WTC11 (cell line): ENCODE results near the gene ADGRB2. TPM values are rescaled to one million over a fixed set of nuclear protein-coding genes. Genes with fewer than 3 reads are reported as not detected.
A peak's percentile ranks its signal among the peaks of the same experiment; 100 is the strongest.

Experiments used
- ATAC-seq: fragments of 200-7000 bp; cut with Tn5 transposase; 2 replicates; pipeline ENCODE4 v1.10.0; 2021; ENCODE audit warnings: mild to moderate bottlenecking, moderate library complexity
- CTCF ChIA-PET: fragments of 300-600 bp; sonication (Branson Sonifier 250); formaldehyde crosslinking; loops from one replicate; lab custom pipeline; 2021; ENCODE audit warnings: antibody characterized with exemption; lab: Charles Lee
- POLR2A ChIA-PET: fragments of 350-600 bp; sonication (Branson Sonifier 250); formaldehyde crosslinking; loops from one replicate; lab custom pipeline; 2021; ENCODE audit warnings: antibody characterized with exemption; lab: Charles Lee
- DNase-seq: peaks from one replicate; pipeline ENCODE4 v3.0.0; 2021; ENCODE audit warnings: low spot score
- H3K27ac Mint-ChIP-seq: 2 replicates; pipeline ENCODE4 v1.8.0; 2021; ENCODE audit warnings: mixed read lengths
- H3K27me3 Mint-ChIP-seq: 2 replicates; pipeline ENCODE4 v1.8.0; 2021; ENCODE audit warnings: low read depth, mild to moderate bottlenecking, moderate library complexity, mixed read lengths
- H3K36me3 Mint-ChIP-seq: 2 replicates; pipeline ENCODE4 v1.8.0; 2021; ENCODE audit warnings: mixed read lengths
- H3K4me1 Mint-ChIP-seq: 2 replicates; pipeline ENCODE4 v1.8.0; 2022; ENCODE audit warnings: mixed read lengths
- H3K4me3 Mint-ChIP-seq: 2 replicates; pipeline ENCODE4 v1.8.0; 2021; ENCODE audit warnings: mild to moderate bottlenecking, moderate library complexity, mixed read lengths
- H3K9me3 Mint-ChIP-seq: 2 replicates; pipeline ENCODE4 v1.8.0; 2021; ENCODE audit warnings: mixed read lengths
- AR ChIP-seq: fragments of 250-450 bp; sonication (Bioruptor Pico); IDR thresholded peaks from 2 replicates; pipeline ENCODE4 v1.9.0; 2021; ENCODE audit warnings: mild to moderate bottlenecking
- ATF1 ChIP-seq: sonication (generic); formaldehyde crosslinking; IDR thresholded peaks from 2 replicates; pipeline ENCODE4 v1.8.1; 2023; ENCODE audit warnings: mild to moderate bottlenecking, moderate library complexity, missing genetic modification reagents
- CREB1 ChIP-seq: sonication (generic); formaldehyde crosslinking; IDR thresholded peaks from 2 replicates; pipeline ENCODE4 v1.8.0; 2023; ENCODE audit warnings: mild to moderate bottlenecking, missing genetic modification reagents
- CREM ChIP-seq: sonication (generic); formaldehyde crosslinking; IDR thresholded peaks from 2 replicates; pipeline ENCODE4 v1.8.1; 2022; ENCODE audit warnings: mild to moderate bottlenecking, missing genetic modification reagents, moderate library complexity
- ESRRA ChIP-seq: sonication (generic); formaldehyde crosslinking; IDR thresholded peaks from 2 replicates; pipeline ENCODE4 v1.8.1; 2022; ENCODE audit warnings: mild to moderate bottlenecking, missing genetic modification reagents, borderline replicate concordance
- ETV6 ChIP-seq: sonication (generic); formaldehyde crosslinking; IDR thresholded peaks from 2 replicates; pipeline ENCODE4 v1.8.1; 2022; ENCODE audit warnings: mild to moderate bottlenecking, missing genetic modification reagents
- FOXJ3 ChIP-seq: sonication (generic); formaldehyde crosslinking; IDR thresholded peaks from 2 replicates; pipeline ENCODE4 v1.9.0; 2021; ENCODE audit warnings: missing genetic modification reagents, mild to moderate bottlenecking, borderline replicate concordance
- GABPB1 ChIP-seq: sonication (generic); formaldehyde crosslinking; IDR thresholded peaks from 2 replicates; pipeline ENCODE4 v1.8.1; 2023; ENCODE audit warnings: mild to moderate bottlenecking, missing genetic modification reagents
- NR1H2 ChIP-seq: sonication (generic); formaldehyde crosslinking; IDR thresholded peaks from 2 replicates; pipeline ENCODE4 v1.9.0; 2021; ENCODE audit warnings: mild to moderate bottlenecking, moderate library complexity, missing genetic modification reagents
- NR2C2 ChIP-seq: sonication (generic); formaldehyde crosslinking; IDR thresholded peaks from 2 replicates; pipeline ENCODE4 v1.8.0; 2022; ENCODE audit warnings: mild to moderate bottlenecking, missing genetic modification reagents
- SP1 ChIP-seq: sonication (generic); formaldehyde crosslinking; conservative IDR thresholded peaks from 2 replicates; pipeline ENCODE4 v1.8.1; 2022; ENCODE audit warnings: missing genetic modification reagents
- USF2 ChIP-seq: sonication (generic); formaldehyde crosslinking; IDR thresholded peaks from 2 replicates; pipeline ENCODE4 v1.8.1; 2023; ENCODE audit warnings: mild to moderate bottlenecking, missing genetic modification reagents, moderate library complexity
- ZBTB43 ChIP-seq: sonication (generic); formaldehyde crosslinking; IDR thresholded peaks from 2 replicates; pipeline ENCODE4 v1.8.1; 2023; ENCODE audit warnings: mild to moderate bottlenecking, missing genetic modification reagents
- ZNF121 ChIP-seq: sonication (generic); formaldehyde crosslinking; IDR thresholded peaks from 2 replicates; pipeline ENCODE4 v1.8.0; 2023; ENCODE audit warnings: missing genetic modification reagents
- ZNF138 ChIP-seq: sonication (generic); formaldehyde crosslinking; conservative IDR thresholded peaks from 2 replicates; pipeline ENCODE4 v1.8.1; 2022; ENCODE audit warnings: mild to moderate bottlenecking, moderate library complexity, missing genetic modification reagents
- ZNF232 ChIP-seq: sonication (generic); formaldehyde crosslinking; IDR thresholded peaks from 2 replicates; pipeline ENCODE4 v1.8.0; 2022; ENCODE audit warnings: mild to moderate bottlenecking, missing genetic modification reagents
- ZNF263 ChIP-seq: sonication (generic); formaldehyde crosslinking; IDR thresholded peaks from 2 replicates; pipeline ENCODE4 v1.8.1; 2022; ENCODE audit warnings: low read depth, mild to moderate bottlenecking, moderate library complexity, missing genetic modification reagents
- ZNF423 ChIP-seq: fragments of 250-450 bp; sonication (Bioruptor Pico); IDR thresholded peaks from 2 replicates; pipeline ENCODE4 v2.1.2; 2022; ENCODE audit warnings: mild to moderate bottlenecking, moderate library complexity
- total RNA-seq: library from RNA; stranded (reverse); gene quantifications from 3 replicates; pipeline ENCODE4 v1.2.3, GENCODE V29; 2021
- TF ChIP-seq, protein P1 (sequence below): sonication (generic); formaldehyde crosslinking; conservative IDR thresholded peaks from 2 replicates; pipeline ENCODE4 v1.8.1; 2023; ENCODE audit warnings: mild to moderate bottlenecking, low read depth, missing genetic modification reagents, moderate library complexity
- TF ChIP-seq, protein P2 (sequence below): sonication (generic); formaldehyde crosslinking; IDR thresholded peaks from 2 replicates; pipeline ENCODE4 v1.8.1; 2022; ENCODE audit warnings: mild to moderate bottlenecking, moderate library complexity, missing genetic modification reagents

Gene ADGRB2
- total RNA-seq, 1 experiment from 2014 or later, result 39.3 TPM

- TF ChIP-seq AR (CRISPR knock-in tag), result no peak
- TF ChIP-seq SP1 (CRISPR knock-in tag), result no peak; the same call in 1 of the 2 replicates
- TF ChIP-seq, protein P1, sequence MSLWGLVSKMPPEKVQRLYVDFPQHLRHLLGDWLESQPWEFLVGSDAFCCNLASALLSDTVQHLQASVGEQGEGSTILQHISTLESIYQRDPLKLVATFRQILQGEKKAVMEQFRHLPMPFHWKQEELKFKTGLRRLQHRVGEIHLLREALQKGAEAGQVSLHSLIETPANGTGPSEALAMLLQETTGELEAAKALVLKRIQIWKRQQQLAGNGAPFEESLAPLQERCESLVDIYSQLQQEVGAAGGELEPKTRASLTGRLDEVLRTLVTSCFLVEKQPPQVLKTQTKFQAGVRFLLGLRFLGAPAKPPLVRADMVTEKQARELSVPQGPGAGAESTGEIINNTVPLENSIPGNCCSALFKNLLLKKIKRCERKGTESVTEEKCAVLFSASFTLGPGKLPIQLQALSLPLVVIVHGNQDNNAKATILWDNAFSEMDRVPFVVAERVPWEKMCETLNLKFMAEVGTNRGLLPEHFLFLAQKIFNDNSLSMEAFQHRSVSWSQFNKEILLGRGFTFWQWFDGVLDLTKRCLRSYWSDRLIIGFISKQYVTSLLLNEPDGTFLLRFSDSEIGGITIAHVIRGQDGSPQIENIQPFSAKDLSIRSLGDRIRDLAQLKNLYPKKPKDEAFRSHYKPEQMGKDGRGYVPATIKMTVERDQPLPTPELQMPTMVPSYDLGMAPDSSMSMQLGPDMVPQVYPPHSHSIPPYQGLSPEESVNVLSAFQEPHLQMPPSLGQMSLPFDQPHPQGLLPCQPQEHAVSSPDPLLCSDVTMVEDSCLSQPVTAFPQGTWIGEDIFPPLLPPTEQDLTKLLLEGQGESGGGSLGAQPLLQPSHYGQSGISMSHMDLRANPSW (CRISPR knock-in tag), result no peak
- TF ChIP-seq ZNF121 (CRISPR knock-in tag), result no peak
- no peak for TF ChIP-seq CREM (CRISPR knock-in tag)
- TF ChIP-seq GABPB1 (CRISPR knock-in tag), result no peak
- no peak for TF ChIP-seq CREB1
- no peak for TF ChIP-seq NR1H2 (CRISPR knock-in tag)
- TF ChIP-seq ZNF423 (CRISPR knock-in tag), result peak; percentile 58
- TF ChIP-seq, protein P2, sequence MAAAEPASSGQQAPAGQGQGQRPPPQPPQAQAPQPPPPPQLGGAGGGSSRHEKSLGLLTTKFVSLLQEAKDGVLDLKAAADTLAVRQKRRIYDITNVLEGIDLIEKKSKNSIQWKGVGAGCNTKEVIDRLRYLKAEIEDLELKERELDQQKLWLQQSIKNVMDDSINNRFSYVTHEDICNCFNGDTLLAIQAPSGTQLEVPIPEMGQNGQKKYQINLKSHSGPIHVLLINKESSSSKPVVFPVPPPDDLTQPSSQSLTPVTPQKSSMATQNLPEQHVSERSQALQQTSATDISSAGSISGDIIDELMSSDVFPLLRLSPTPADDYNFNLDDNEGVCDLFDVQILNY (CRISPR knock-in tag), result 0 out of 2 replicates have a peak, but pooled peaks have one; percentile 31
- peak; percentile 43; the same call in 1 of the 2 replicates for TF ChIP-seq ETV6 (CRISPR knock-in tag)
- TF ChIP-seq ZNF232, result no peak
- TF ChIP-seq ZNF138 (CRISPR knock-in tag), result no peak
- TF ChIP-seq FOXJ3, result no peak
- no peak for TF ChIP-seq ZNF263 (CRISPR knock-in tag)
Measured at GRCh38 chr1:31760471-31761470, 3.4 kb downstream of the ADGRB2 start (continued).

DNA sequence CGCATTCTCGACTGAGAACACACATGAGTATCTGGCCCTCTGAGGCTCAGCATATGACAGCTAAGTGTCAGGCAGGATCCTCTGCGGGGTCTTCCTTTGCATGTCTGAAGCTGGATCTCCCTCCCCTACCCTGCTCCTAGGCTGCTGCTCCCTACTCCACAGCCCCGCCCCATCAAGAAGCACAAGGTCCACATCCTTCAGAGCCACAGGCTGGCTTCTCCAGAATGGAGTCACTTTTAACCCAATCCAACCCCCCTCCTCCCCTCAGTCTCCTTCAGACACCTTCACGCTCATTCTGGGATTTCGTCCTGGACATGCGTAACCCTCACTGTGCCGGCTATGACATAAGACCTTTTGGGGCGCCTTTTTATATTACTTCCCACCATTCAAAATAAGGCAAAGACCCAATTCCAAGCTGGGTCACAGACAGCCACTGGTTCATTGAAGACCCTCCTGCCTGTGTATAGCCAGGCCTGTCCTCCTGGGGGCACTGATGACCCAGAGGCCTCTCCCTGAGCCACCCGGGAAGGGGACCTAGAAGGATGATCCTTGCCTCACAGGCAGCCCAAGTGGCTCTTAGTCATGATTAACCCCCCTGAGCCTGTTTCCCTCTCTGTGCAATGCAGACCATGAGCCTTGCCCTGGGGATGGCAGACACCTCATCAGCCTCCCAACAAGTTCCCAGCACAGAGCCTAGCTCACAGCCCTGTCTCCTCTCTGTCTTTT is 4.7 kb downstream of the ADGRB2 start:
- Mint-ChIP-seq H3K9me3 (no peaks in the 10 kb centered on the region), H3K4me3 (peak overlapping the region; percentile 64), H3K27ac (peak overlapping the region; percentile 34; the same call in 1 of the 2 replicates), H3K4me1 (peaks cover 38% of the 10 kb centered on the region), H3K27me3 (peaks cover 14% of the 10 kb centered on the region), H3K36me3 (no peaks in the 10 kb centered on the region)
- ChIA-PET POLR2A (interaction anchor here (1.3 to 1.6 kb wide), 2 partner anchors 14 to 45 kb away, joined by 4 to 7 read pairs; no protein-coding TSS in a partner anchor), CTCF (interaction anchor here (0.7 to 13.3 kb wide), 18 partner anchors 8 to 226 kb away, joined by 3 to 282 read pairs (median 7); partner anchors contain the start of genes COL16A1 and SPOCD1)
- ATAC-seq, result no peak; the same call in 1 of the 2 replicates
- no peak for TF ChIP-seq USF2 (CRISPR knock-in tag)
- TF ChIP-seq NR2C2 (CRISPR knock-in tag), result no peak
- TF ChIP-seq ATF1 (CRISPR knock-in tag), result no peak
- no peak for TF ChIP-seq ESRRA
- TF ChIP-seq ZBTB43 (CRISPR knock-in tag), result no peak
- no peak for DNase-seq
